HEK293 (cell line): Measurements from ENCODE around the gene CLCN7.

Source experiments
- CTCF ChIA-PET: fragments of 350-600 bp; formaldehyde crosslinking; extraction: SDS; loops from one replicate; lab custom pipeline; 2021; ENCODE audit warnings: antibody characterized with exemption; lab: Yijun Ruan, JAX
- POLR2A ChIA-PET: fragments of 300-600 bp; formaldehyde crosslinking; extraction: SDS; loops from one replicate; lab custom pipeline; 2020; ENCODE audit warnings: antibody characterized with exemption, inconsistent platforms; lab: Yijun Ruan, JAX
- H3K27ac ChIP-seq: fragments of 200-500 bp; sonication (Bioruptor generic); 2 replicates; pipeline ENCODE4 v1.5.1; 2014; ENCODE audit warnings: low read depth, low read length, control low read depth, inconsistent platforms; ENCODE audit errors: extremely low read depth
- H3K36me3 ChIP-seq, 2 experiments: fragments of 200-500 bp in 1 of 2; sonication (Bioruptor generic) in 1 of 2; 1 replicate in 1 of 2; 2 replicates in 1 of 2; pipeline ENCODE4 v1.5.1; 2014 to 2017; ENCODE audit warnings: inconsistent platforms in 2 of 2, low read length in 2 of 2; ENCODE audit not compliant: control insufficient read depth in 2 of 2, insufficient read depth in 1 of 2
- H3K4me1 ChIP-seq: fragments of 200-500 bp; sonication (Bioruptor generic); 2 replicates; pipeline ENCODE4 v1.5.1; 2014; ENCODE audit warnings: mild to moderate bottlenecking, low read length, inconsistent platforms; ENCODE audit not compliant: control insufficient read depth, insufficient read depth
- H3K4me3 ChIP-seq: 2 replicates; pipeline ENCODE4 v1.5.1; 2011; ENCODE audit warnings: low read depth, mild to moderate bottlenecking, control low read depth, low read length, moderate library complexity
- H3K9me3 ChIP-seq: fragments of 200-500 bp; sonication (Bioruptor generic); 2 replicates; pipeline ENCODE4 v1.5.1; 2014; ENCODE audit warnings: low read depth, low read length, inconsistent platforms; ENCODE audit not compliant: control insufficient read depth, insufficient read depth
- GFI1B ChIP-seq: fragments of 450-650 bp; formaldehyde crosslinking; IDR thresholded peaks from 2 replicates; pipeline ENCODE4 v1.5.1; 2016; ENCODE audit warnings: missing biosample characterization, missing genetic modification characterization
- GLIS2 ChIP-seq: fragments of 450-650 bp; formaldehyde crosslinking; IDR thresholded peaks from 2 replicates; pipeline ENCODE4 v1.5.1; 2016; ENCODE audit warnings: missing biosample characterization, missing genetic modification characterization
- KLF8 ChIP-seq: fragments of 450-650 bp; formaldehyde crosslinking; IDR thresholded peaks from 2 replicates; pipeline ENCODE4 v1.5.1; 2016; ENCODE audit warnings: missing biosample characterization, missing genetic modification characterization
- PATZ1 ChIP-seq: fragments of 450-650 bp; formaldehyde crosslinking; IDR thresholded peaks from 2 replicates; pipeline ENCODE4 v1.5.1; 2016; ENCODE audit warnings: missing biosample characterization, missing genetic modification characterization
- PRDM10 ChIP-seq: fragments of 450-650 bp; formaldehyde crosslinking; IDR thresholded peaks from 2 replicates; pipeline ENCODE4 v1.5.1; 2016; ENCODE audit warnings: missing biosample characterization, missing genetic modification characterization
- REPIN1 ChIP-seq: fragments of 450-650 bp; formaldehyde crosslinking; IDR thresholded peaks from 2 replicates; pipeline ENCODE4 v1.5.1; 2017; ENCODE audit warnings: missing biosample characterization, missing genetic modification characterization, low read depth
- ZBTB1 ChIP-seq: fragments of 450-650 bp; formaldehyde crosslinking; IDR thresholded peaks from 2 replicates; pipeline ENCODE4 v1.5.1; 2016; ENCODE audit warnings: missing biosample characterization, missing genetic modification characterization
- ZBTB17 ChIP-seq: fragments of 450-650 bp; formaldehyde crosslinking; IDR thresholded peaks from 2 replicates; pipeline ENCODE4 v1.5.1; 2016; ENCODE audit warnings: missing biosample characterization, missing genetic modification characterization
- ZBTB48 ChIP-seq: fragments of 450-650 bp; formaldehyde crosslinking; IDR thresholded peaks from 2 replicates; pipeline ENCODE4 v1.5.1; 2016; ENCODE audit warnings: missing biosample characterization, missing genetic modification characterization
- ZNF132 ChIP-seq: fragments of 450-650 bp; formaldehyde crosslinking; IDR thresholded peaks from 2 replicates; pipeline ENCODE4 v1.5.1; 2017; ENCODE audit warnings: missing biosample characterization, missing genetic modification characterization, borderline replicate concordance
- ZNF175 ChIP-seq: fragments of 450-650 bp; formaldehyde crosslinking; IDR thresholded peaks from 2 replicates; pipeline ENCODE4 v1.5.1; 2016; ENCODE audit warnings: missing biosample characterization, missing genetic modification characterization
- ZNF19 ChIP-seq: fragments of 450-650 bp; formaldehyde crosslinking; IDR thresholded peaks from 2 replicates; pipeline ENCODE4; 2016; ENCODE audit warnings: missing biosample characterization, missing genetic modification characterization, low read depth
- ZNF221 ChIP-seq: fragments of 450-650 bp; formaldehyde crosslinking; IDR thresholded peaks from 2 replicates; pipeline ENCODE4 v1.5.1; 2017; ENCODE audit warnings: missing biosample characterization, missing genetic modification characterization, borderline replicate concordance
- ZNF23 ChIP-seq: fragments of 450-650 bp; formaldehyde crosslinking; IDR thresholded peaks from 2 replicates; pipeline ENCODE4 v1.5.1; 2016; ENCODE audit warnings: missing biosample characterization, missing genetic modification characterization, borderline replicate concordance
- ZNF416 ChIP-seq: fragments of 450-650 bp; formaldehyde crosslinking; IDR thresholded peaks from 2 replicates; pipeline ENCODE4 v1.5.1; 2016; ENCODE audit warnings: missing biosample characterization, missing genetic modification characterization
- ZNF561 ChIP-seq: fragments of 450-650 bp; IDR thresholded peaks from 2 replicates; pipeline ENCODE4 v1.5.1; 2018; ENCODE audit warnings: missing biosample characterization, missing genetic modification characterization, borderline replicate concordance
- ZNF571 ChIP-seq: fragments of 450-650 bp; formaldehyde crosslinking; IDR thresholded peaks from 2 replicates; pipeline ENCODE4 v1.5.0; 2017; ENCODE audit warnings: missing biosample characterization, missing genetic modification characterization
- ZNF610 ChIP-seq: fragments of 450-650 bp; formaldehyde crosslinking; IDR thresholded peaks from 2 replicates; pipeline ENCODE4 v1.5.1; 2016; ENCODE audit warnings: missing biosample characterization, missing genetic modification characterization, borderline replicate concordance
- ZNF701 ChIP-seq: fragments of 450-650 bp; formaldehyde crosslinking; IDR thresholded peaks from 2 replicates; pipeline ENCODE4 v1.5.1; 2016; ENCODE audit warnings: missing biosample characterization, missing genetic modification characterization
- ZNF76 ChIP-seq: fragments of 450-650 bp; formaldehyde crosslinking; IDR thresholded peaks from 2 replicates; pipeline ENCODE4; 2016; ENCODE audit warnings: low read depth, missing biosample characterization, missing genetic modification characterization, borderline replicate concordance
- ZNF785 ChIP-seq: fragments of 450-650 bp; formaldehyde crosslinking; IDR thresholded peaks from 2 replicates; pipeline ENCODE4 v1.5.1; 2016; ENCODE audit warnings: missing biosample characterization, missing genetic modification characterization
- ZNF791 ChIP-seq: fragments of 450-650 bp; formaldehyde crosslinking; IDR thresholded peaks from 2 replicates; pipeline ENCODE4 v1.5.1; 2016; ENCODE audit warnings: missing biosample characterization, missing genetic modification characterization
- TF ChIP-seq, protein P1 (sequence below): fragments of 450-650 bp; formaldehyde crosslinking; IDR thresholded peaks from 2 replicates; pipeline ENCODE4 v1.5.1; 2016; ENCODE audit warnings: missing biosample characterization, missing genetic modification characterization

Gene CLCN7

GRCh38 chr16:1454561-1454960 lies 20.3 kb downstream of the CLCN7 start (continued):
- no peak for TF ChIP-seq ZNF132 (tag by site-specific recombination)
- no peak for TF ChIP-seq ZNF561 (tag by site-specific recombination)
- no peak for TF ChIP-seq ZBTB1
- TF ChIP-seq ZNF701 (tag by site-specific recombination): no peak
- TF ChIP-seq ZNF791 (tag by site-specific recombination): no peak
- no peak for TF ChIP-seq ZNF221 (tag by site-specific recombination)
- no peak for TF ChIP-seq ZNF175 (tag by site-specific recombination)
- TF ChIP-seq GFI1B (tag by site-specific recombination): no peak

- H3K27ac ChIP-seq: no peak overlapping the region
- H3K4me3 ChIP-seq: no peak overlapping the region
- no peaks in the 10 kb centered on the region for H3K4me1 ChIP-seq
- no peak for TF ChIP-seq KLF8 (tag by site-specific recombination)
- no peak for TF ChIP-seq GLIS2
- TF ChIP-seq ZNF19 (tag by site-specific recombination): no peak
- TF ChIP-seq, protein P1, sequence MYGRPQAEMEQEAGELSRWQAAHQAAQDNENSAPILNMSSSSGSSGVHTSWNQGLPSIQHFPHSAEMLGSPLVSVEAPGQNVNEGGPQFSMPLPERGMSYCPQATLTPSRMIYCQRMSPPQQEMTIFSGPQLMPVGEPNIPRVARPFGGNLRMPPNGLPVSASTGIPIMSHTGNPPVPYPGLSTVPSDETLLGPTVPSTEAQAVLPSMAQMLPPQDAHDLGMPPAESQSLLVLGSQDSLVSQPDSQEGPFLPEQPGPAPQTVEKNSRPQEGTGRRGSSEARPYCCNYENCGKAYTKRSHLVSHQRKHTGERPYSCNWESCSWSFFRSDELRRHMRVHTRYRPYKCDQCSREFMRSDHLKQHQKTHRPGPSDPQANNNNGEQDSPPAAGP (tag by site-specific recombination): no peak
- peaks cover 0 to 82% of the 10 kb centered on the region in 2 experiments; a peak in 1 of 3 replicates for H3K36me3 ChIP-seq
- ChIA-PET CTCF (no interaction called here), POLR2A (no interaction called here)
- H3K9me3 ChIP-seq: no peaks in the 10 kb centered on the region
Observed at GRCh38 chr16:1453316-1453715, 21.5 kb downstream of the CLCN7 start.

DNA sequence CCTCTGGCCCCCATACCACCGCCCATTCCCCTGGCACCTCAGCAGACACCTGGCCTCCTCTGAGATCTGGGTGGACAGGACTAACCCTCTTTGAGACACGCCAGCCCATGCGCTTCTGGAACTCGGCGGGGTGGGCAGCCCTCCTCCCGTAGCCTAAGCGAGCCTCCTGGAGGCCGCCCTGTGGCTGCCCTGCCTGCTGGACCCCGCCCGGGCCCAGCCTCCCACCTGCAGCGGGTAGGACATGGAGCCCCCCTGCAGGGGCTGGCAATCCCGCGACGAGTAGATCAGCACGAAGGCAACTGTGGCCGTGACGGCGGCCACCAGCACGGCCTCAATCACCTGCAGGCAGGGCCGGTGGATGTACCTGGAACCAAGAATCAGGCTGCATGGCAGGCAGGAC lies 22.3 kb downstream of the CLCN7 start:
- CTCF ChIA-PET: no interaction called here
- peaks cover 0 to 83% of the 10 kb centered on the region in 2 experiments; a peak in 1 of 3 replicates for H3K36me3 ChIP-seq
- TF ChIP-seq ZNF23 (tag by site-specific recombination) (no peak), ZNF785 (tag by site-specific recombination) (no peak), ZNF416 (tag by site-specific recombination) (no peak), ZBTB48 (no peak), ZNF132 (tag by site-specific recombination) (no peak), ZNF76 (no peak), ZNF571 (no peak)

DNA sequence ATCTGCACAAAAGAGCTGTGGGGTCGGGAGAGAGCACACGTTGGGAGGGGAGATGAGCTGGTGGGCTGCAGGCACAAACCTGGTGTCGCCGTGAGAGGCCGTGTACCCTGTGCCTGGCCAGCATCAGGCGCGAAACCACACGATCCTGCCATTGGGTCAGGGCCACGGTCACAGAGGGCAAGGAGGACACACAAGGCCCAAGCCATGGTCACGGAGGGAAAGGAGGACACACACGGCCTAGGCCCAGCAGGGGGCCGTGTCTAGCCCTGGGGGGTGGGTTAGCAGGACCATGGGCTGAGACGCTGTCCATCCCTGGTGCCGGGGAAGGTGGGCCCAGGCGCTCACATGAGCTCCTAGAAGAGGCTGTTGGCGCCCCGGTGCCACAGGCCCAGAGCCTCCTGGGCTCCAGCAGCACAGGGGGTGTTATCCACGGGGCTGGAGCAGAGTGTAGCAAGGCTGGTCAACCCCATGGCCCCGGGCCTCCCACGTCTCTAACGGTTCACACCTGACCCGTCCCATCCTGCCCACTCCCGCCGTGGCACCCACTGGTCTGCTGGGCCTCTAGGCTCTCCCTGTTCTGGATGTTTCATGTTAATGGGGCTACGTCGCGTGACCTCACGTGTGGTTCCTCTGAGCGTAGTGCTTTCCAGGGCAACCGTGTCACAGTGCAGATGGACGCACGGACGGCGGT lies 23.0 kb downstream of the CLCN7 start:
- Histone ChIP-seq H3K9me3 (no peaks in the 10 kb centered on the region), H3K4me3 (no peak overlapping the region), H3K36me3 (peaks cover 0 to 79% of the 10 kb centered on the region in 2 experiments; a peak in 1 of 3 replicates), H3K27ac (no peak overlapping the region), H3K4me1 (no peaks in the 10 kb centered on the region)
- ChIA-PET POLR2A (no interaction called here), CTCF (no interaction called here)
- TF ChIP-seq REPIN1 (tag by site-specific recombination): no peak
- no peak for TF ChIP-seq PRDM10
- 0 out of 2 replicates have a peak, but pooled peaks have one; percentile 20 for TF ChIP-seq GLIS2
- TF ChIP-seq ZBTB17 (tag by site-specific recombination): no peak
- no peak for TF ChIP-seq ZNF610 (tag by site-specific recombination)
- TF ChIP-seq PATZ1 (tag by site-specific recombination): no peak

More for the DNA sequence above, 22.3 kb downstream of the CLCN7 start:
- POLR2A ChIA-PET: no interaction called here
- Histone ChIP-seq H3K9me3 (no peaks in the 10 kb centered on the region), H3K27ac (no peak overlapping the region), H3K4me1 (no peaks in the 10 kb centered on the region), H3K4me3 (no peak overlapping the region)
